T47D (cell line): ENCODE measurements around the gene CYB5D1.
A peak's percentile ranks its signal among the peaks of the same experiment; 100 is the strongest.
"Not testable (repeated sequence)": the region's sequence is repeated elsewhere in the genome, so short reads cannot be mapped to it uniquely, and the experiment has no call there.

Experiments
- DNase-seq, 2 experiments: peaks; one replicate each; pipeline versions ENCODE4 v3.0.0 to v3.0.0-alpha.2; 2011 to 2012; ENCODE audit warnings: low read depth in 1 of 2, low spot score in 1 of 2
- JUND ChIP-seq: IDR thresholded peaks from 2 replicates; pipeline ENCODE4 v1.6.1; 2012; ENCODE audit warnings: low read depth
- in situ Hi-C: cut with HindIII; loops from 2 replicates; pipeline ENCODE4 v1.10.0; 2016; ENCODE audit warnings: low sequenced_read_pairs, low pct_unique_long_range_greater_than_20kb

Gene CYB5D1, protein sequence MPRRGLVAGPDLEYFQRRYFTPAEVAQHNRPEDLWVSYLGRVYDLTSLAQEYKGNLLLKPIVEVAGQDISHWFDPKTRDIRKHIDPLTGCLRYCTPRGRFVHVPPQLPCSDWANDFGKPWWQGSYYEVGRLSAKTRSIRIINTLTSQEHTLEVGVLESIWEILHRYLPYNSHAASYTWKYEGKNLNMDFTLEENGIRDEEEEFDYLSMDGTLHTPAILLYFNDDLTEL

DNA sequence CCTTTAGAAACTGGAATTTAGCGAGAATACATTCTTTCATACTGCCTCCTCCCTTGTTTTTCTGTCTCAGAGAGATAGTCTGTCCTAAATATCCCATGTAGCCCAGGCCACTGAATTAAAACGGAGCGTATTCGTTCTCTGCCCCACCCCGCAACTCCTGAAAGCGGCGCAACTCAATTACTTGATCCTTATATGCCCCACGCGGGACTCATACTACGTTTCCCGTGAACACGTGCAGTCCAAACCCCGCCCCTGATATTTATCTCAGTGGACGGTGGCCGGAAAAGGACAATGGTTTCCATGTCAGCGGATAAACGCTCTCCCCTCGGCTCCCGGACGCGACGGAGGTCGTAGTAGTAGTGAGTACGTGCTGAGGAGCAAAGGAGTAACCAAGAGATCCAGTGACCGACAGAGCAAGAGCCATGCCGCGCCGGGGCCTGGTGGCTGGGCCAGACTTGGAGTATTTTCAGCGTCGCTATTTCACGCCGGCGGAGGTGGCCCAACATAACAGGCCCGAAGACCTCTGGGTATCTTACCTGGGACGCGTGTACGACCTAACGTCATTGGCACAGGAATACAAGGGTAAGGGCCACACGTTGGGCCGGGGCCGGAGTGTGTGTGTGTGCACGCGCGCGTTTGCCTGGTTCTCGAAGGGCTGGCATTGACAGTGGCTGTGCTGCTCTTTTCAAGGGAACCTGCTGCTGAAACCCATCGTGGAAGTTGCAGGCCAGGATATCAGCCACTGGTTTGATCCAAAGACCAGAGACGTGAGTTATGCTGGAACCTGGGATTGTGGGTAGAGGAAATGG, at the start of gene CYB5D1:
CYB5D1 (plus strand) TSS at position 291 of the 809 bp plus-strand sequence; CDS start at position 423, 132 bp downstream.
- in situ Hi-C loops, result no loop called here
- DNase-seq, result peak in 1 of 2 experiments; percentile 95
- TF ChIP-seq JUND, result no peak

DNA sequence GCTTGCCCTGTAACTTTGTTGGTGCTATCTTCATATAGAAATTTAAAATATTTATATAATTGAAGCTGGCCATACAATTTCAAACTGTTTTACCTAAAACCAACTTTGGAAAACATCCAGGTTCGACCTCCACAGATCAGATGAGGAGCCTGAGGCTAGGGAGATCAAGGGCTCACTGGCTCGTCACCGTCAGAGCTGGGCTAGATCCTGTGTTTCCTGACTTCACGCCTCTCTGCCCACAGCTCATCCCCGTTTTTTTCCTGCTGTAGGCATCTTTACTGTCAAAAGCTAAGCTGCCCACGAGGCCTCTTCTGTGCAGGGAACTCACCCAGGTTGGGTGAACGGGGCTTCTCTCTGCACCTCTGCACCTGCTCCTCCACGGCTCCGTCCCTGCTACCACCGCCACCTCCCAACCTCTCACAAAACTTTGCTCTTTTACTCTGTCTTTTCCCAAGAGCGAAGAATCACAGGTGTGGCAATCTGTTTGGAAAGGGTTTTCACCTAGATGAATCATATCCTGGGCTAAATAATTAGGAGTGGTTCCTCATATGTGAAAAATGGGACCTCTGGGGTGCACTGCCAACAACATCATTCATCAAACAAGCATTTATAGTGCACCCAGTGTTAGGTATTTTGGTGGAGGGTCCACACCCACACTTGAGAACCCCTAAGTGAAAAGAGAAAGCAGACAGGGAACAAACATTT, 48.6 kb upstream of the CYB5D1 start:
- in situ Hi-C loops, result no loop called here
- no peak for DNase-seq
- TF ChIP-seq JUND, result no peak

- in situ Hi-C loops, DNase-seq: not testable (repeated sequence)
Measured at GRCh38 chr17:7809791-7810343, 47.9 kb upstream of the CYB5D1 start.

GRCh38 chr17:7811251-7811650, 46.6 kb upstream of the CYB5D1 start:
- no peak for TF ChIP-seq JUND
- no peak for DNase-seq
- in situ Hi-C loops, result no loop called here

DNA sequence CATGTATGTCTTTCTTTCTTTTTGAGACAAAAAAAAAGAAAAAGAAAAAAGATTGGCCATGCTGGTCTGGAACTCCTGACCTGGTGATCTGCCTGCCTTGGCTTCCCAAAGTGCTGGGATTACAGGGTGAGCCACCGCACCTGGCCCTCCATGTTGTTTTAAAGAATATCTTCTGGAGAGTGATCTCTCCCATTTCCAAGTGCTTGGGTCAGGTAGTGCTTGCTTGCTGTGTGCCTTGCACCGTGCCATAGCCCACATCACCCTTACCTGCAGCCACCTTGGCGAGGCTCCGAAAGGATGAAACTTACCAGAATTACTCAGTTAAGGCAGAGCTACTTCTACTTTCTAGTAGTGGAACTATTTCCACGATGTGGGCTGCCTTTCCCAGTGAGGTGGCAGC, 42.8 kb upstream of the CYB5D1 start:
- no peak for DNase-seq
- in situ Hi-C loops, result no loop called here
- TF ChIP-seq JUND, result no peak

DNA sequence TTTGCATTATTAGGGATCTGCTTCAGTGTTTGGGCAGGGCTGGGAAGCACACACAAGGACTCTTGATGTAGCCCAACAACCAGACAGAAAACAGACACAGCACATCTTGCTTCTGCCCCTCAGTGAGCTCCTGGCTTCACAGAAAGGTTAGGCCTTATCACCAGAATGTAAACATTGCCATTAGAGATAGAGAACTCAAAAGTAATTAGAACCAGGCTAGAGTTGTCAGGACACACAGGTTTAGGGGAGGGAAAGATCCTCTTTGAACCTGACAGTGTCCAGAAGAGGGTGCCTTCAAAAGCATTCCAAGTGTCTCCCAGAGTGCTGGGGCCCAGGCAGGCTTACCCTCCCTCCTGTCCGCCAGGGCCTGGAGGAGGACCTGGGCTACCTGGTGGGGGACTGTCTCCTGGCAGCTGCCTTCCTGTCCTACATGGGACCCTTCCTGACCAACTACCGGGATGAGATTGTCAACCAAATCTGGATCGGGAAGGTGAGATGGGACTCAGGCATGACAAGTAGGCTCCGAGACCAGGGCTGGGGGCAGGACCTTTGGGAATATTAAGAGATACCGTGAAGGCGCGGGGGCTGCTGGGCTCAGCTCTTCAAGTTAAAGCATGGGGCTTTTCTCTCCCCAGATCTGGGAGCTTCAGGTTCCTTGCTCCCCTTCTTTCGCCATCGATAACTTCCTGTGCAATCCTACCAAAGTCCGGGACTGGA, 40.7 kb upstream of the CYB5D1 start:
- in situ Hi-C loops, result no loop called here
- no peak for DNase-seq
- no peak for TF ChIP-seq JUND

DNA sequence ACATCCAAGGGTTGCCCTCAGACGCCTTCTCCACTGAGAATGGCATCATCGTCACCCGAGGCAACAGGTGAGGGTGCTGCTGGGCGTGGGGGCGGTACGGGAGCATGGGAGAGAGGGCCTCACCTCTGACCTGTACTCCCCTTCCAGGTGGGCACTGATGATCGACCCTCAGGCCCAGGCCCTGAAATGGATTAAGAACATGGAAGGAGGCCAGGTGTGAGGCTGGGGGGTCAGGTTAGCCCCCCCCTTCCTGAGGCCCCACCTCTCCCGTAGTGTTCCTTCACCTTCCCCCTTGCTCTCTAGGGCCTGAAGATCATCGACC, 40.2 kb upstream of the CYB5D1 start:
- in situ Hi-C loops, result no loop called here
- no peak for DNase-seq
- TF ChIP-seq JUND, result no peak

- in situ Hi-C loops, result no loop called here
- DNase-seq, result no peak
- TF ChIP-seq JUND, result no peak
Measured at GRCh38 chr17:7818026-7818425, 39.8 kb upstream of the CYB5D1 start.

DNA sequence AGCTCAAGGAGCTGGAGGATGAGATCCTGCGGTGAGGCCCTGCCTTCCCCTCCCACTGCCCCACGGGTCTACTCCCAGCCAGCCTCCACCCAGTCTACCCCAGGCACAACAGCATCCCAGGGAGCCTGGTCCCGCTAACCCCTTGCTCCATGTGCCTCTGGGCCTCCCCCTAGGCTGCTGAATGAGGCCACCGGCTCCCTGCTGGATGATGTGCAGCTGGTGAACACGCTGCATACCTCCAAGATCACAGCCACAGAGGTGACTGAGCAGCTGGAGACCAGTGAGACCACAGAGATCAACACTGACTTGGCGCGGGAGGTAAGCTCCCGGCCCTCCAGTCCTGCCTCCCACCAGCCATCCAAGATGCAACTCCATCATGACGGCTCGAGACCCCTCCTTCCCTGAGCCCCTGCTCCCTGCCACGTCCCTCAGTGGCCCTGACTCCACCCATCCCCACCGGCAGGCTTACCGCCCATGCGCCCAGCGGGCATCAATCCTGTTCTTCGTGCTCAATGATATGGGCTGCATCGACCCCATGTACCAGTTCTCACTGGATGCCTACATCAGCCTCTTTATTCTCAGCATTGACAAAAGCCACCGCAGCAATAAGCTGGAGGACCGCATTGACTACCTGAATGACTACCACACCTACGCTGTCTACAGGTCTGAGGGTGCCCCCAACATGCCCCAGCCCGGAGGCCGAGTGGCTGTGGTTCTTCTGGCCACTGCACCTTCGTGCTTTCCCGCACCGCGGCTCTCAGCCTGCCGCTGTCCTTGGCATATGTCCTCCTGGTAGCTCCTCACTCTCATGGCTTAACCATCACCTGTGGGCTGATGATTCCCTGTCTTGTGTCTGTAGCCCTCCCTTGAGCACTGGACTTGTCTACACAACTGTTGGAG, 38.8 kb upstream of the CYB5D1 start:
- in situ Hi-C loops, result no loop called here
- no peak for TF ChIP-seq JUND
- DNase-seq, result no peak

DNA sequence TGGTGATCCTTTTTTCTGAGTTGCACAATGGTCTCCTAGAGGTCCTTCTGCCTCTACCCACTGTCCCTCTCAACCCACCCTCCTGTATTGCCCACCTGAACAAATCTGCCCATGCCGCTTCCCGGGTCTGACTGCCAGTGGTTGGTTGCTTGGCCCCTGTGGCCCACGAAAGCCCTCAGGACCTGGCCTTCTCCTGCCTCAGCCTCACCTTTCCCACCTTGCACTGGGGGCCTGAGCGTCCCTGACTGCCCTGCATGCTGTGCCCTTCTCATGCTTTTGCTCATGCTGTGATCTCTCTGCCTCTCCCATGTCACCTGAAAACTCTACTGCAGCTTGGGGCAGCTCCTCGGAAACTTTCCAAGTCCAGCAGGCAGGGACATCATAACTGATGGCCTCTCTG, 37.6 kb upstream of the CYB5D1 start:
- TF ChIP-seq JUND, result no peak
- no peak for DNase-seq
- in situ Hi-C loops, result no loop called here

DNA sequence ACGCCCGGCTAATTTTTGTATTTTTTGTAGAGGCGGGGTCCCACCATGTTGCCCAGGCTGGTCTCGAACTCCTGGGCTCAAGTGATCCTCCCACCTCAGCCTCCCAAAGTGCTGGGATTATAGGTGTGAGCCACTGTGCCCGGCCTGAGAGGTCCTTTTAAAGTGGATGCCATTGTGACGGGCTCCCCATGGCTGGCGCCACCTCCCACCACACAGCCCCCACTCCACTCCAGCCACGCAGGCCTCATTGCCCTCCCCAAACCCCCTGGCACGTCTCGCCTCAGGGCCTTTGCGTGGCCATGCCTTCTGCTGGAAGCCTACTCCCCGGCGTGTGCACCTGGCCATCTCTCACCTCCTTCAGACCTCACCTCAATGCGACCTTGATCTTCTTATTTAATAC, 35.7 kb upstream of the CYB5D1 start:
- no peak for DNase-seq
- in situ Hi-C loops, result no loop called here
- no peak for TF ChIP-seq JUND
